GM10266 (cell line): ENCODE measurements around the gene PLG.
"Not testable (repeated sequence)": the region's sequence is repeated elsewhere in the genome, so short reads cannot be mapped to it uniquely, and the experiment has no call there.

Experiments used
- DNase-seq: peaks from one replicate; pipeline ENCODE4 v3.0.0; 2012; ENCODE audit errors: extremely low spot score
- CTCF ChIP-seq: IDR thresholded peaks from 2 replicates; pipeline ENCODE4 v1.5.1; 2012; ENCODE audit warnings: mild to moderate bottlenecking, low read depth; ENCODE audit not compliant: control insufficient read depth, insufficient read depth; ENCODE audit errors: missing control alignments

PLG gene

DNA sequence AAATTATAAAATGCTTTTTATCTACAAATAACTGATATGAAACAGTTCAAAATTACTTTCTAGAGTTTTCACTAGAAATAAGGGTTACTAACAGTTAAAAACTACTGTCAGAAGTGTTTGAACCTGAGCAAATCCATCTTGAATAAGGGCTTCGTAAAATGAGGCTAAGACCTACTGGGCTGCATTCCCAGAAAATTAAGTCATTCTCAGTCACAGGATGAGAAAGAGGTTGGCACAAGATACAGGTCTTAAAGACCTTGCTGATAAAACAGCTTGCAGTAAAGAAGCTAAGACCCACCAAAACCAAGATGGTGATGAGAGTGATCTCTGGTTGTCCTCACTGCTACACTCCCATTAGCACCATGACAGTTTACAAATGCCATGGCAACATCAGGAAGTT lies 93.7 kb downstream of the PLG start:
- no peak for TF ChIP-seq CTCF
- no peak for DNase-seq

DNA sequence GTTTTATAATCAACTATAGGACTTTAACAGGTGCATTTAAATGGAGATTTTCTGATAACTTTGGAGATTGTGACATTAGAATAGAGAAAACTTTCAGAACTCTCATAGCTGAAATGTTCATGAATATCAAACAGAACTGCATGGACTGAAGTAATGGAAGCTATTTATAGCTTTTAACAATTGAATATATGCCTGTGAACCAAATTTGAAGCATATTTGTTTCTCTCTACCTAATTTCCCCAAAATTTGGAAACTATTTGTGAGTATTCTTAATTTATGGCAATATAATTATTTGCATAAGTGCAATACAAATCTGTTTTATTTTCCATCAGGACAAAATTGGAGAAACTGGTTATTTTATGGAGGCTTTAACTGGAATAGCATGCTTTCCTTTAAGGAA lies 96.6 kb downstream of the PLG start:
- no peak for DNase-seq
- no peak for TF ChIP-seq CTCF

DNA sequence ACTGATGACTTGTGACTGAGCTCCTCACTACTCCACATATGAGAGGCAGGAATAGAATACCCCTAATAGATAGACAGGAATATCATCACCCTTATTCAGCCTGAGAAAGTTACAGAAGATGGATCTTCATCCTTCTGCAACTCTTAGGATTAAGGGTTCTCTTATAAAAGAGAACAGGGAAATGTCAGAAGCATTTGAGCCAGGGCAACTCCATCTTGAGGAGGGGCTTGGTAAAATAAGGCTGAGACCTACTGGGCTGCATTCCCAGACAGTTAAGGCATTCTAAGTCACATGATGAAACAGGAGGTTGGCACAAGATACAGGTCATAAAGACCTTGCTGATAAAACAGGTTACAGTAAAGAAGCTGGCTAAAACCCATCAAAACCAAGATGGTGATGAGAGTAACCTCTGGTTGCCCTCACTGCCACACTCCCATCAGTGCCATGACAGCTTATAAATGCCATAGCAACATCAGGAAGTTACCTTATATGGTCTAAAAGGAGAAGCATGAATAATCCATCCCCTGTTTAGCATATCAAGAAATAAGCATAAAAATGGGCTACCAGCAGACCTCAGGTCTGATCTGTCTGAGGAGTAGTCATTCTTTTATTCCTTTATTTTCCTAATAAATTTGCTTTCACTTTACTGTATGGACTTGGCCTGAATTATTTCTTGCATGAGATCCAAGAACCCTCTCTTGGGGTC lies 97.9 kb downstream of the PLG start:
- DNase-seq, result no peak
- no peak for TF ChIP-seq CTCF

DNA sequence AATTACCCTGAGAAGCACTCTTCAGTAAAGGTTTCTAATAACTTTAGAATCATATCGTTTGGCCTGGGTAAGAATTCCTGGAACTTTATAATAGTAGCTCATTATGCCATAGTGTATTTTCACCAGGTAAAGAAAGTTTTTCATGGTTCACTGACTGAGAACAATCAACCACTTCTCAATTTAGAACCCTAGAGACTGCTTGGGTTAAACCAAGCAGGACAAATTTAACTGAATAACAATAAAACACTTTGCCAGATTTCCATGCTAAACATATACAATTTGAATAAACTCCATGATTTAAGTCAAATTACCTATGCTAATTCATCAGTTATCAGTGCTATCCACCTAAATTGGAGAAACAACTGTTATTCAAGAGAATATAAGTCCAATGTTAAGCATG lies 99.4 kb downstream of the PLG start:
- TF ChIP-seq CTCF, result no peak
- no peak for DNase-seq

- not testable (repeated sequence) for DNase-seq
Measured at GRCh38 chr6:160802049-160802448, 100.0 kb downstream of the PLG start.
